HG03196 (cell line): ENCODE measurements around the gene RNF123.

Source experiments
- ATAC-seq: cut with Tn5 transposase; IDR thresholded peaks from one replicate; pipeline ENCODE4 v1.9.1; 2021; ENCODE audit not compliant: unreplicated experiment

Gene RNF123

DNA sequence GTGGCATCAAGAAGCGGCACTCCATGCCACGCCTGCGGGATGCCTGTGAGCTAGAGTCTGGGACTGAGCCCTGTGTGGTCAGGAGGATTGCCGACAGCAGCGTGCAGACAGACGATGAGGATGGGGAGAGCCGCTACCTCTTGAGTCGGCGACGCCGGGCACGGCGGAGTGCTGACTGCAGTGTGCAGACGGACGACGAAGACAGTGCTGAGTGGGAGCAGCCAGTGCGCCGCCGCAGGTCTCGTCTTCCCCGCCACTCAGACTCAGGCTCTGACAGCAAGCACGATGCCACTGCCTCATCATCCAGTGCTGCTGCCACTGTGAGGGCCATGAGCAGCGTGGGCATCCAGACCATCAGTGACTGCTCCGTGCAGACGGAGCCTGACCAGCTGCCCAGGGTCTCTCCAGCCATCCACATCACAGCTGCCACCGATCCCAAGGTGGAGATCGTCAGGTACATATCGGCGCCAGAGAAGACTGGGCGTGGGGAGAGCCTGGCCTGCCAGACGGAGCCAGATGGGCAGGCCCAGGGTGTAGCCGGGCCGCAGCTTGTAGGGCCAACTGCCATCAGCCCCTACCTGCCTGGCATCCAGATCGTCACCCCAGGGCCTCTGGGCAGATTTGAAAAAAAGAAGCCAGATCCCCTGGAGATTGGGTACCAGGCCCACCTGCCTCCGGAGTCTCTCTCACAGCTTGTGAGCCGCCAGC, 32.0 kb upstream of the RNF123 start:
- no peak for ATAC-seq

DNA sequence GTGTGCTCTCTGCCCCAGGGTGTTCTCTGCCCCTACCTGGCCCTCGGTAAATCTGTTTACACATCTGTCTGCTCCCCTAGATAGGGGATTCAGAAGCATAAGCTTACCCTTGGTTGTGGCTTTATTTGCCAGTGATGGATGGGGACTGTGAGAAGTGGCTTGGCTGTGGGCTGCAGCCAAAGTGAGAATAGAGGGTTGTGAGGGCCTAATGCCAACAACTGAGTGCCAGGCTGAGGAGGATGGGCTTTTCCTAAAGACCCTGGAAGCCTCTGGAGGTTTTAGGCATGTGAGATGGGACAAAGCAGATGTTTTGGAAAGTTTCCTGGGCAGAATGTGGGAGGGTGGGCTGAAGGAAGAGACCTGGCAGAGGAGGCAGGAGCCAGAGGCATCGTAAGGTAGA, 30.6 kb upstream of the RNF123 start:
- no peak for ATAC-seq

DNA sequence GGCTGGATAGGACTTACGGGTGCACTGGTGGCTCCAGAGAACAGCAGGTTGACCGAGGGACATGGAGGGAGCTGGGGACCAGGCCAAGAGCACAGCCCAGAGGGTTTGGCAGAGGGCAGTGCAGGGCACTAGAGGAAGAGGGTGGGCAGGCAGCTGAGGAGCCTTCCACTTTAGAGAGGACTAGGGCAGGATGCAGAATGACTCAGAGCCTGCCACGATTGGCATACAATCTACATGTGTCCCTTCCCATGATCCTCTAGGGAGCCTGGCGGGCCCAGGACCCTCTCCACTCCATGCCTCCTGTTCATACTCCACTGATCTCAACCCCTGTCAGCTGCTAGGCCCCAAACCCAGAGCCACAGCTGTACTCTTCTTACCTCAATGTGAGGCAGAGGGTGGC, 29.6 kb upstream of the RNF123 start:
- no peak for ATAC-seq

DNA sequence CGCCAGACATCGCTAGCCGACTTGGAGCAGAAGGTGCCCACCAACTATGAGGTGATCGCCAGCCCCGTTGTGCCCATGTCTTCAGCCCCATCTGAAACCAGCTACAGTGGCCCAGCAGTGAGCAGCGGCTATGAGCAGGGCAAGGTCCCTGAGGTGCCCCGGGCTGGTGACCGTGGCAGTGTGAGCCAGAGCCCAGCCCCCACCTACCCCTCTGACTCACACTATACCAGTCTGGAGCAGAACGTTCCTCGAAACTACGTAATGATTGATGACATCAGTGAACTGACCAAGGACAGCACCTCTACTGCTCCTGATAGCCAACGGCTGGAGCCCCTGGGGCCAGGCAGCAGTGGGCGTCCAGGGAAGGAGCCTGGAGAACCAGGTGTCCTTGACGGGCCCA, 28.1 kb upstream of the RNF123 start:
- no peak for ATAC-seq

DNA sequence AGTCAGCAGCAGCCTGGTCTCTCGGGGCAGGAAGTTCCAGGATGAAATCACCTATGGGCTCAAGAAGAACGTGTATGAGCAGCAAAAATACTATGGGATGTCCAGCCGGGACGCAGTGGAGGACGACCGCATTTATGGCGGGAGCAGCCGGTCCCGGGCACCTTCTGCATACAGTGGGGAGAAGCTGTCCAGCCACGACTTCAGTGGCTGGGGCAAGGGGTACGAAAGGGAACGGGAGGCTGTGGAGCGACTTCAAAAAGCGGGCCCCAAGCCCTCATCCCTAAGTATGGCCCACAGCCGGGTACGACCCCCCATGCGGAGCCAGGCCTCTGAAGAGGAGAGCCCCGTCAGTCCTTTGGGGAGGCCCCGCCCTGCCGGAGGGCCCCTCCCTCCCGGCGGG, 27.3 kb upstream of the RNF123 start:
- ATAC-seq: no peak

DNA sequence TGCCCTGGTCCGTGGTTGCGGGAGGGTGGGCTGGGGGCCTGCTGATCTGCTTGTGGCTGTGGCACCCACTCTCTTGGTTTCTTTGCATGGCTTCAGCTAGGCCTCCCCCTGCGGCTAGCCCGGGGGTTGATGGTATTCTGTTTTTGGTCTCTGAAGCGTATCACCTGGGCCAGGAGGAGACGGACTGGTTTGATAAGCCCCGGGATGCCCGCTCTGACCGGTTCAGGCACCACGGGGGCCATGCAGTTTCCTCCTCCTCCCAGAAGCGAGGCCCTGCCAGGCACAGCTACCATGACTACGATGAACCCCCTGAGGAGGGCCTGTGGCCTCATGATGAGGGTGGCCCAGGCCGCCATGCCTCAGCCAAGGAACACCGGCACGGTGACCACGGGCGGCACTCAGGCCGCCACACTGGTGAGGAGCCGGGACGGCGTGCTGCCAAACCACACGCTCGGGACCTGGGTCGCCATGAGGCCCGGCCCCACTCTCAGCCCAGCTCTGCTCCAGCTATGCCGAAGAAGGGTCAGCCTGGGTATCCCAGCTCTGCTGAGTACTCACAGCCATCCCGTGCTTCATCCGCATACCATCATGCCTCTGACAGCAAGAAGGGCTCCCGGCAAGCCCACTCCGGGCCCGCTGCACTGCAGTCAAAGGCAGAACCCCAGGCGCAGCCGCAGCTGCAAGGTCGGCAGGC, 26.5 kb upstream of the RNF123 start:
- ATAC-seq: no peak

DNA sequence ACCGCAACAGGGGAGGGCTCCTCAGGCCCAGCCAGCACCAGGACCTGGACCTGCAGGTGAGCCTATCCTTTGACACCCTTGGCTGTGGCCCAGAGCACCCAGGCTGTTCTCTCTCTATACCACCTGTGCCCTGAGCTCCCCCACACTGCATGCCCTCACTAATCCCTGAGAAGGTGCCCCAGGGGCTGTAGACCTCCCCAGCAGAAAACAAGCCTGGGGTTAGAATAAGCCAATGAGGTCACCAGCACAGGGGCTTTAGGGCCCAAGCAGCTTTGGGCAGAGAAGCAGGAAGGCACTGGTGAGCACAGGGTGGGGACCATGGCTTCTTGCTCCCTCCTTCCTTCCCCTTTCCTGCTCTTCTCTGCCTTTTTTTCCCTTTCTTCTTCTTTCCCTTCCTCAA, 25.5 kb upstream of the RNF123 start:
- no peak for ATAC-seq

DNA sequence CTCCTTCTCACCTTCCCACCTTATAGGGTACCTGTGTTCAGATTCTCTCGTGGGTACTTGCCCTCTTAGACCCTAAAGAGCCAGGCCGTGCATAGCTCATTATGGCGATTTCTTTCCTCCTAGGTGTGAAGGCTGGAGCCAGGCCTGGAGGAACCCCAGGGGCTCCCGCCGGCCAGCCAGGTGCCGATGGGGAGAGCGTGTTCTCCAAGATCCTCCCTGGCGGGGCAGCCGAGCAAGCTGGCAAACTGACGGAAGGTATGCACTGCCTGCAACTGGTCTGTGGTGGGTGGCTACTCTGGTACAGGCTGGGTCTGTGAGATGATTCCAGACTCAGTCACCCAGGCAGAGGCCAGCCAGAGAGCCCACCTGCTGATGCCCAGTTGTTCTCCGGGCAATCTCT, 25.1 kb upstream of the RNF123 start:
- no peak for ATAC-seq

DNA sequence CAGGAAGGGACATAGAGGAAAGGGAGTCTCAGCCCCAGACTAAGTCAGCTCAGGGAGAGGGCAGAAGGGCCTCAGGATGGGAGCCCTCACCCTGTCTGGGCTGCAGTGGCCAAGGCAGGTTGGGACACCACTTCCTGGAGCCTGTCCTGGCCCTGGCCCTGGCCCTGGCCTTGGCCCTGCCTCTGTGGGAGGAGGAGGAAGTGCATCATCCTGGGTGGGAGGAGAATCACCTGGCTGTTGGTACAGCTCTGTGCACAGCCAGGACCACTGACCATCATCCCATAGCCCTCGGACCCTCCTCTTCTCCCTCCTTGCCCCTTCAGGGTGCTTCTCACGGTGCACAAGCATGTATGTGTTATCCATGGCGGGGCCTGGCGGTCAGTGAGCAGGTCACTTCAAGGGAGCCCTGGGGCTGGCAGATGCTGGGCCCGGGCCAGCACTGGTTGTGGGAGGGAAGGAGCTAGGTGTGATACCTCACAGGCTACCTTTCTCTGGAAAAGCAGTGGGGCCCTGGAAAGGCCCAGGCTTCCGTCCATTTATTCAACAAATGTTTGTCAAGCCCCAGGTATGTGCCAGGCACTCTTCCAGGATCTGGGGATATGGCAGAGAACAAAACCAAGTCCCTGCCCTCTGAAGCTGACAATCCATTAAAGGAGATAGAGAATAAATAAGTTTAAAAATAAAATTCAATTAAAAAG, 23.4 kb upstream of the RNF123 start:
- ATAC-seq: no peak

DNA sequence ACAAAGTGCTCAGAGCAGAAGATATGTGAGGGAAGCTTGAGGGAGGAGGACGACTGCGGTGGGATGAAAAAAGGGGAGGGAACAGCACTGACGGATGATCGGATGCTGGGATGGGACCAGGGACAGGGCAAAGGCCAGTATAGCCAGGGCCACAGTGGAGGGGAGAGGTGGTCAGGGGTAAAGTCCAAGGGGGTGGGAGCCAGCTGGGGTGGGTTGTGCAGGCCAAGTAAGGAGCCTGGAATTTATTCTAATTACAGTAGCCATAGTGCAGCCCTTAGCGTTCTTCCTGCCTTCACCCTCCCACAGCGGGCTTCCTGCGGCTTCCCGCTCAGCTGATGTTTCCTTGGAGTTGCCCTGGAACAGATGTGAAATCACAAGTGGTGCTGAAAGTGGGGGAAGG, 22.8 kb upstream of the RNF123 start:
- no peak for ATAC-seq

DNA sequence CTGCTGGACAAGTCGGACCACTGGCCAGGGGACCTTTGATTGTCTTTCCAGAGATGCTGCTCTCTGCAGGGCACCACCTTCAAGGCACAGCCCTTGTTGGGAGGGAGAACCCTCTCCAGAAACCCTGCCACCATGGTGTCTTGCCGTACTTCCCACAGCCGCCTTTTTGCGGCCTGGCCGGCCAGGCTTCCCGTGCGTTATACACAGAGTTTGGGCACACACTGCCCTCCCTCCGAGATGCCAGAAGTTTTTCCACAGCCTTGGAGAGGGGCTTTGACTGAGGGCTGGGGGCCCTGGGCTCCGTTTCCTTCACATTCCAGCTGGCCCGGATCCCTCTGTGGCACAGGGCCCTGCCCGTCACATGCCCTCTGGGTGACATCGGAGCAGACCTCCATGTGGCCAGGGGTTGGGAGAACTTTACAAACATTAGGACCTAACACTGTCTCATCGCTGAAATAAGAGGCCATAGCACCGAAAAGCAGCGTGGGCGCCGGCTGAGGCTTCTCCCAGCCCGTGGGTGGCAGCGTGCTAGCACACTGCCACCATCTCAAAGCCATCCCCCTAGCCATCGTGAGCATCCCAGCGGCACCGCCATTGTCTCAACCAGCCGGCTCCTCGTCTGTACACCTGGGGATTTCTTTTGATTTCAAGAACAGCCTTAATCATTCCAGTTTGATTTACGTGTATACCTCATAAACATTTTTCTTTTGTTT, 21.5 kb upstream of the RNF123 start:
- no peak for ATAC-seq

DNA sequence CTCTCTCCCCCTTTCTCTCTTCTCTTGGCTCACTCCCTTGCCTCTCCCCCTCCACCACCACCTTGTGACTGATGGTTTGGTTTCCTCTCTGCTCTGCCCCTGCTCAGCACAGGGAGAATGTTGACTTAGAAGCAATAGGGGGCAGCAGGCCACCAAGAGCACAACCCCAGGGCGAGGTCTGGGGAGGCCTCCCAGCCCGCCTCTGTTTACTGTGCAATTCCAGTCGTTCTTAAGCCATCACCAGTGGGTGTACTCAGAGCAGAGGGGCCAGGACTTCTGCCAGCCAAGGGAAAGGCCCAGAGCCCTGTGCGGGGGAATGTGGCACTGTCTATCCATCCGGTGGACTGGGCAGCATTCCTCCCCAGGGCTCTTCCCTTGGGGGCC, 21.0 kb upstream of the RNF123 start:
- ATAC-seq: no peak

DNA sequence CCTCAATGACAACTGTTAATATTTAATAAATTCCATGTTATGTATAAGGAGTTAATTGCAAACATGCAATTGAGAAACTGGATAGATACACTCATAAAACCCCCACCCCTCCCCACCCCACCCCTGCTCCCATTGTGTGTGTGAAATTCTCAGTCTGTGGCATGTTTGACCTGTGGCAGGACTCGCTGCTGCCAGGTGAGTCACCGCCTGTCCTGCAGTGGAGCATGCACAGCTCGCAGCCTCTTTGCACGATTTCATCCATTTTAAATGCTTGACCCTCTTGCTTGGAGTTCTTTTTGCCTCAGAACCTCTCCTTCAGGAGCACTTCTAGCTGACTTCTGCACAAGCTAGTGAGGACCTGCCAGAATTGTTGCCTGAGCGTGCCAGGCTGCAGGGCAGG, 20.5 kb upstream of the RNF123 start:
- ATAC-seq: no peak

DNA sequence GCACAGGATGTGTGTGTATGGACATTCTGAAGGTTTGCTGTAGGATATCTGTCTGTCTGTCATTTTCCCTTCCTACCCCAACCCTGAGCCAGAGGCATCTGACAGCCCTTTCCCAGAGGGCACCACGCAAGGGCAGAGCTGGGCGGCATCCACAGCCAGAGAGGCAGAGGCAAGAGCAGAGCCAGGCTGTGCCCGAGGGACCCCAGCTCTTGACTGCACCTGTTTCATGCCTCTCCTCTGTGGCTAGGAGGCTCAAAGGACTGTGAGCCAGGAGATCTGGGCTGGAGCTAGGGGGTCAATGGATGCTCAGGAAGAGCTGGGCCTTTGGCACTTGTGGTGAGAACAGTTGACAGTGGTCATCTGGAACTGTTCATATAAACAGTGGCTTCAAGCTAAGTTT, 20.0 kb upstream of the RNF123 start:
- no peak for ATAC-seq

DNA sequence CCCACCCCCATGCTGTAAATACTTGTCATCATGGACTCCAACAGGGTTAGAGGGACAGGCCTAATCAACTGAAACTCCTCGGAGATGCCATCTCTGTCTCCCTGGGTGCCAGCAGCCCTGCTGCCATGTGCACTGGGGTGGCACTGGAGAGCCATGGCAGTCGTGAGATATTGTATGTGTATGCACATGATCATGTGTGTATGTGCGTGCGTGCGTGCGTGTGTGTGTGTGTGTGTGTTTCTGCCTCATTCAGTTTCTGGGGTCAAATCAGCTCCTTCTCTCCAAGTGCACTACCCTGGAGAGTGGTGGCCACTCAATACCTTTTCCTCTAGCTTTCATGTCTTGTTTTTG, 18.4 kb upstream of the RNF123 start:
- ATAC-seq: no peak

DNA sequence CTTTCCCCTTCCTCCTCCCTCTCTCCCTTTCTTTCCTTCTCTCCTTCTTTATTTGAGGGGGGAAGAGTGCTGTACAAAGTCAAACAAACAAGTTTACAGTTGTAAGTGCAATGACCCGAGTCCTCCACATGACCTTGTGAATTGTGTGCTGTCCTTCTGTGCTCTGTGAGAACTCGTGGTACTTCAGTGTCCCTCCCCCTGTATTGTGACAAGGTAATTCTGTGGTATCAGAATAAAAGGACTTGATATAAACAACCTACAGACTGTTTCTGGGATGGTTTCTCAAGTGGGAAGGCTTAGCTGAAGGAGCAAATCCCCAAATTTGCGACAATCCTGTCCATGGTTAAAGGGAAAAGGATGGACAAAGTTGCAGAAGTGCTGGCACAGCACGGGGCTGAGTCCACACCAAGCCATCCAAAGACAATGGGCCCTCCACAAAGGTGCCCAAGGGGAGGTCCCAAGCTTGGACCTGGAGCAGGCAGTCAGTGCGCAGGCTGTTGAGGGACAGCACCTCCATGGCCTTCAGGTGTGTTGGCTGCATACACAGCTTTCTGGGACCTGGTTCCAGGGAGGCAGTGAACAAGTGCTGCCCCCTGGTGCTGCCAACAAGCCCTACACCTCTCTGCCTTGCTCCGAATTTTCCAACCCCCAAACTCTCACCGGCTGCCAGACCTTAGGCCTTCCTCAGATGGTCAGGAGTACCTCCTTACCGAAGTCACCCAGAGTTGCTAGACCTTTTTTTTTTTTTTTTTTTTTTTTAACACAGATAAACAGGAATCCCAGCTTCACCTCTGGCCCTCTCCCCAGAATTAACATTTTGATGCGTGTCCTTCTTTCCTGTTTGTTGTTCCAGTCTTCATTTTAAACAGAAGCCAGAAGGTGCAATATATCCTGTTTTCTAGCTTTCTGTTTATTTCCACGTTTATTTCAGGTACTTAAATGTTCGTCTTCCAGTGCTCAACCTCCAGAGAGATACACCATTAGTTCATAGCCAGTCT, 17.8 kb upstream of the RNF123 start:
- ATAC-seq: no peak

DNA sequence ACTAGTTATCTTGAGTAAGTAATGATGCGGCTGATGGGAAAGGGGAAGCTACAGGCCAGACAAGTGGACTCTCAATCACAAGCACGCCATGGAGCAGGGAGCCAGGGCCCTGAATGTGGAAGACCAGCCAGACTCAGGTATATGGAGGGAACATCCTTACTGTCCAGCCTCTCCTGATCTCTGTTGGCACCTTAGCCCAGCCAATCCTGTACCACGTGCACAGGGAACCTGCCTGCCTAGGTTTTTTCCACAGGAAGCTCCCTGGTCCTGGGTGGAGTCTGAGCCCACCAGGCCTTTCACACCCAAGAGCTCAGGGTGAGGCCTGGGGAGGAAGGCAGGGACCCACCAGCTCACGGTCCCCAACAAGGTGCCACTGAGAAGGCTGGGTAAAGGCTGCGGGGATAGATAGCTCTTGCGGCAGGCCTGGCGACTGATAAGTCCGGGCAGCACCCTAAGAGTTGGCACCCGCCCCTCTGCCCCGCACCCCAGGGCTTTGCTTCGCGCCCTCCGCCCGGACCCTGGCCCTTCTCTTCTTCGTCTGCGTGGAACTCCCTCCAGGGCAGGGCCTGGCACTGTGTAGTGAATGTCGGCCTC, 16.1 kb upstream of the RNF123 start:
- ATAC-seq: peak; percentile 1

DNA sequence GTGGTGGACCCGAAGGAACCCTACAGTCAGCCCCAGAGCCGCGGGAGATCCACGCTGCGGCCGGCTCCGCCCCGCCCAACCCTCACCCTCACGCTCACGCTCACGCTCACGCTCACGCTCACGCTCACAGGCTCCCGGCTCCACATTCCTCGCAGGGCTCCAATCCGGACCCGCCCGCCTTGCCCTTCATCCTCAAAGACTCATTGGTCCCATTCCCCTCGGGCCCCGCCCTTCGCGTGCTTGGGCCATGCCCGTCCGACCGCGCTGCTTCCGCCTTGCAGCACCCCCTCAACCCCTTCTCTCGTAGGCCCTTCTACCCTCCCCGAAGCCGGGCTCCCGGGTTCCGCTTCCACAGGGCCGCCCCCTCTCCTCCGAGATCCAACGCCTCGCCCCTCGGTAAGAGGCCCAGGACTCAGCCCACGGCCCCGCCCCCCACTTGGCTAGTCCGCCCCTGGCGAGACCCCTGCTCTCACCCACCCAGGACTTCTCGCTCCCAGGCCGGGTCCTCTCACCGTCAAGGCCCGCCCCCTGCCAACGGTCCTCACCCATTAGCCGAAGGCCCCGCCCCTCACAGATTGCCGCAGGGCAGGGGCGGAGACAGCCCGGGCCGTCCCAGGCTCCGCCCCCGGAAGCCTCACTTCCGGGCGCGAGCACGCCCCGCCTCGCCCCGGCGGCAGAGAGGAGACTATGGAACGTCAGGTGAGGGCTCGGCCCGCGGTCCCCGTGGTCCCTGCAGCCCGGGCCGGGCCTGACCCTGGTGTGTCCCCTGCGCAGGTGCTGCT, 15.5 kb upstream of the RNF123 start, which contains the start of gene APEH:
Gene APEH, plus strand, starts transcription at position 637 of the 782 bp plus-strand sequence. Its CDS starts 51 bp downstream, at position 688.
- peak; percentile 69 for ATAC-seq

DNA sequence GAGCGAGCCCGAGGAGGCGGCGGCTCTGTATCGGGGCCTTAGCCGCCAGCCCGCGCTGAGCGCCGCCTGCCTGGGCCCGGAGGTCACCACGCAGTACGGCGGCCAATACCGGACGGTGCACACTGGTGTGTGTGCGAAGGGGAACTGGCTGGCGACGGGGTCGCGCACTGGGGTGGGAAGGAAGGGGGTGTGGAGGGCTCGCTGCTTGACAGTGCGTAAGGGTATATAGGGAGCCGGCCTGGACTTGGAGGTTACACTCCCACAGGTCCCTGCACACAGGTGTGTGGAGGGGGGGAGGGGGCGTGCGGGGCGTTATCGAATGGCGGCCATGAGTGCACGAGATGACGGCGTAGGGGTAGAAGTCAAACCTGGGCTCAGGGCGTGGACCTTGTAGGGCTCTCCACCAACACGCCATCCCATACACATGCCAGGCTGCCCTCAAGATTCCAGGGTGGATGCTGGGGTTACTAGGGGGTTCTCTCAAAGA, 14.8 kb upstream of the RNF123 start:
- peak; percentile 12 for ATAC-seq
